HepG2 (cell line): ENCODE results near the gene C5orf15. TPM values are rescaled to one million over a fixed set of nuclear protein-coding genes. Genes with fewer than 3 reads are reported as not detected.

Source experiments
- ETS1 ChIP-seq: sonication (generic); formaldehyde crosslinking; IDR thresholded peaks from 2 replicates; pipeline ENCODE4 v1.4.0; 2020; ENCODE audit warnings: missing genetic modification reagents
- HNF1A ChIP-seq, 2 experiments: sonication (generic) in 1 of 2; formaldehyde crosslinking in 1 of 2; IDR thresholded peaks; 2 replicates each; pipeline versions ENCODE4 v1.4.0 to v1.6.1; 2016 to 2020; ENCODE audit warnings: borderline replicate concordance in 1 of 2, low read depth in 1 of 2, mild to moderate bottlenecking in 1 of 2, missing genetic modification reagents in 1 of 2
- IKZF4 ChIP-seq: sonication (generic); formaldehyde crosslinking; IDR thresholded peaks from 2 replicates; pipeline ENCODE4 v1.5.1; 2020; ENCODE audit warnings: borderline replicate concordance, mild to moderate bottlenecking, low read depth, missing genetic modification reagents; ENCODE audit errors: not compliant biosample characterization
- KMT2A ChIP-seq: sonication (generic); formaldehyde crosslinking; IDR thresholded peaks from 2 replicates; pipeline ENCODE4 v1.4.0; 2020; ENCODE audit warnings: missing genetic modification reagents
- PRMT3 ChIP-seq: sonication (generic); formaldehyde crosslinking; IDR thresholded peaks from 2 replicates; pipeline ENCODE4 v1.8.1; 2022; ENCODE audit warnings: low read depth, mild to moderate bottlenecking, moderate library complexity, missing genetic modification reagents, borderline replicate concordance
- TOPORS ChIP-seq: sonication (generic); formaldehyde crosslinking; IDR thresholded peaks from 2 replicates; pipeline ENCODE4 v1.8.0; 2023; ENCODE audit warnings: mild to moderate bottlenecking, missing genetic modification reagents
- ZNF280D ChIP-seq: sonication (generic); formaldehyde crosslinking; IDR thresholded peaks from 2 replicates; pipeline ENCODE4 v1.5.1; 2020; ENCODE audit warnings: mild to moderate bottlenecking, missing genetic modification reagents
- ZNF3 ChIP-seq: IDR thresholded peaks from 2 replicates; pipeline ENCODE4 v1.7.0; 2017; ENCODE audit warnings: inconsistent platforms
- ZNF44 ChIP-seq: sonication (generic); formaldehyde crosslinking; IDR thresholded peaks from 2 replicates; pipeline ENCODE4 v1.5.1; 2020; ENCODE audit warnings: mild to moderate bottlenecking, missing genetic modification reagents
- polyA plus RNA-seq, 8 experiments: library from polyadenylated mRNA; depleted of rRNA in 3 of 8; stranded (reverse) in 7 of 8; unstranded in 1 of 8; fragments of >200 nt; fragmentation: Illumina TruSeq in 4 of 8; extraction: Trizol in 4 of 8; gene quantifications; 2 replicates each; pipeline versions ENCODE4 v1.2.1 to v1.2.3, GENCODE V29; 2011 to 2016; ENCODE audit warnings: low read depth in 4 of 8, missing spikeins in 1 of 8, mixed read lengths in 1 of 8; ENCODE audit not compliant: insufficient read depth in 1 of 8
- total RNA-seq, 5 experiments: library from RNA; depleted of rRNA; stranded (reverse); fragments of >200 nt; fragmentation: Illumina TruSeq; extraction: Trizol; gene quantifications; 2 replicates each; pipeline ENCODE4 v1.2.3, GENCODE V29; 2016; ENCODE audit warnings: low read depth in 1 of 5
- TF ChIP-seq, protein P1 (sequence below): sonication (generic); formaldehyde crosslinking; IDR thresholded peaks from 2 replicates; pipeline ENCODE4 v1.5.1; 2020; ENCODE audit warnings: missing genetic modification reagents, mild to moderate bottlenecking, borderline replicate concordance
- TF ChIP-seq, protein P2 (sequence below): sonication (generic); formaldehyde crosslinking; IDR thresholded peaks from 2 replicates; pipeline ENCODE4 v1.5.1; 2020; ENCODE audit warnings: mild to moderate bottlenecking, missing genetic modification reagents, moderate library complexity
- TF ChIP-seq, protein P3 (sequence below): IDR thresholded peaks from 2 replicates; pipeline ENCODE4 v1.6.1; 2016

The C5orf15 gene
- total and polyA plus RNA-seq, 2 of the 13 experiments (the other 11 are each of a cell fraction or from before 2014, with no cell fraction given), result 58.5 to 82.7 TPM

- no peak for TF ChIP-seq ETS1 (CRISPR knock-in tag)
- TF ChIP-seq, protein P1, sequence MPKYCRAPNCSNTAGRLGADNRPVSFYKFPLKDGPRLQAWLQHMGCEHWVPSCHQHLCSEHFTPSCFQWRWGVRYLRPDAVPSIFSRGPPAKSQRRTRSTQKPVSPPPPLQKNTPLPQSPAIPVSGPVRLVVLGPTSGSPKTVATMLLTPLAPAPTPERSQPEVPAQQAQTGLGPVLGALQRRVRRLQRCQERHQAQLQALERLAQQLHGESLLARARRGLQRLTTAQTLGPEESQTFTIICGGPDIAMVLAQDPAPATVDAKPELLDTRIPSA (CRISPR knock-in tag), result no peak
- TF ChIP-seq HNF1A (IDR thresholded peaks at IDR 0.05; ENCODE audit: low read depth), result peak; percentile 81
- peak; percentile 92; the same call in 1 of the 2 replicates for TF ChIP-seq HNF1A (CRISPR knock-in tag; IDR thresholded peaks at IDR 0.05; ENCODE audit: borderline replicate concordance)
- no peak for TF ChIP-seq ZNF44 (CRISPR knock-in tag)
- TF ChIP-seq TOPORS (CRISPR knock-in tag), result no peak
- no peak for TF ChIP-seq IKZF4 (CRISPR knock-in tag)
- no peak for TF ChIP-seq KMT2A
- no peak for TF ChIP-seq ZNF3 (CRISPR knock-in tag)
- TF ChIP-seq, protein P2, sequence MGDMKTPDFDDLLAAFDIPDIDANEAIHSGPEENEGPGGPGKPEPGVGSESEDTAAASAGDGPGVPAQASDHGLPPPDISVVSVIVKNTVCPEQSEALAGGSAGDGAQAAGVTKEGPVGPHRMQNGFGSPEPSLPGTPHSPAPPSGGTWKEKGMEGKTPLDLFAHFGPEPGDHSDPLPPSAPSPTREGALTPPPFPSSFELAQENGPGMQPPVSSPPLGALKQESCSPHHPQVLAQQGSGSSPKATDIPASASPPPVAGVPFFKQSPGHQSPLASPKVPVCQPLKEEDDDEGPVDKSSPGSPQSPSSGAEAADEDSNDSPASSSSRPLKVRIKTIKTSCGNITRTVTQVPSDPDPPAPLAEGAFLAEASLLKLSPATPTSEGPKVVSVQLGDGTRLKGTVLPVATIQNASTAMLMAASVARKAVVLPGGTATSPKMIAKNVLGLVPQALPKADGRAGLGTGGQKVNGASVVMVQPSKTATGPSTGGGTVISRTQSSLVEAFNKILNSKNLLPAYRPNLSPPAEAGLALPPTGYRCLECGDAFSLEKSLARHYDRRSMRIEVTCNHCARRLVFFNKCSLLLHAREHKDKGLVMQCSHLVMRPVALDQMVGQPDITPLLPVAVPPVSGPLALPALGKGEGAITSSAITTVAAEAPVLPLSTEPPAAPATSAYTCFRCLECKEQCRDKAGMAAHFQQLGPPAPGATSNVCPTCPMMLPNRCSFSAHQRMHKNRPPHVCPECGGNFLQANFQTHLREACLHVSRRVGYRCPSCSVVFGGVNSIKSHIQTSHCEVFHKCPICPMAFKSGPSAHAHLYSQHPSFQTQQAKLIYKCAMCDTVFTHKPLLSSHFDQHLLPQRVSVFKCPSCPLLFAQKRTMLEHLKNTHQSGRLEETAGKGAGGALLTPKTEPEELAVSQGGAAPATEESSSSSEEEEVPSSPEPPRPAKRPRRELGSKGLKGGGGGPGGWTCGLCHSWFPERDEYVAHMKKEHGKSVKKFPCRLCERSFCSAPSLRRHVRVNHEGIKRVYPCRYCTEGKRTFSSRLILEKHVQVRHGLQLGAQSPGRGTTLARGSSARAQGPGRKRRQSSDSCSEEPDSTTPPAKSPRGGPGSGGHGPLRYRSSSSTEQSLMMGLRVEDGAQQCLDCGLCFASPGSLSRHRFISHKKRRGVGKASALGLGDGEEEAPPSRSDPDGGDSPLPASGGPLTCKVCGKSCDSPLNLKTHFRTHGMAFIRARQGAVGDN (CRISPR knock-in tag), result no peak
- no peak for TF ChIP-seq PRMT3
- TF ChIP-seq, protein P3, sequence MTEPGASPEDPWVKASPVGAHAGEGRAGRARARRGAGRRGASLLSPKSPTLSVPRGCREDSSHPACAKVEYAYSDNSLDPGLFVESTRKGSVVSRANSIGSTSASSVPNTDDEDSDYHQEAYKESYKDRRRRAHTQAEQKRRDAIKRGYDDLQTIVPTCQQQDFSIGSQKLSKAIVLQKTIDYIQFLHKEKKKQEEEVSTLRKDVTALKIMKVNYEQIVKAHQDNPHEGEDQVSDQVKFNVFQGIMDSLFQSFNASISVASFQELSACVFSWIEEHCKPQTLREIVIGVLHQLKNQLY (CRISPR knock-in tag), result 0 out of 2 replicates have a peak, but pooled peaks have one; percentile 28
- TF ChIP-seq ZNF280D (CRISPR knock-in tag), result no peak; the same call in 1 of the 2 replicates
Measured at GRCh38 chr5:133969654-133970324, 1.4 kb upstream of the C5orf15 start (continued).
